OCI-LY3 (cell line): ENCODE measurements around the gene MYO1F.

Experiments used
- H2AFZ ChIP-seq: fragments of 200-600, 300-600 bp; shearing (Covaris generic); 2 replicates; pipeline ENCODE4 v1.6.0; 2014; ENCODE audit warnings: antibody characterized with exemption, low read depth, low read length
- H3K27ac ChIP-seq: fragments of 200-600, 300-600 bp; sonication (generic); 2 replicates; pipeline ENCODE4 v1.5.1; 2014; ENCODE audit warnings: mild to moderate bottlenecking, low read length, moderate library complexity, mixed read lengths
- H3K27me3 ChIP-seq: fragments of 200-600, 300-600 bp; sonication (generic); 2 replicates; pipeline ENCODE4 v1.6.1; 2014; ENCODE audit warnings: low read depth, low read length, mixed read lengths
- H3K36me3 ChIP-seq: fragments of 200-600, 300-600 bp; sonication (generic); replicated peaks from 2 replicates; pipeline ENCODE3; 2014; ENCODE audit warnings: low read depth, low read length, mixed read lengths
- H3K4me1 ChIP-seq: fragments of 300-600, 200-600 bp; sonication (generic); 2 replicates; pipeline ENCODE4 v1.6.1; 2014; ENCODE audit warnings: low read length, mixed read lengths
- H3K4me2 ChIP-seq: fragments of 200-600, 300-600 bp; sonication (generic); 2 replicates; pipeline ENCODE4 v1.6.1; 2014; ENCODE audit warnings: low read length, mixed read lengths
- H3K4me3 ChIP-seq: fragments of 300-600, 200-600 bp; sonication (generic); 2 replicates; pipeline ENCODE4 v1.5.1; 2014; ENCODE audit warnings: antibody characterized with exemption, mild to moderate bottlenecking, low read length, moderate library complexity
- H3K79me2 ChIP-seq: fragments of 300-600, 200-600 bp; shearing (Covaris generic); 2 replicates; pipeline ENCODE4 v1.6.1; 2014; ENCODE audit warnings: mild to moderate bottlenecking, low read length, mixed read lengths
- H3K9ac ChIP-seq: fragments of 300-600, 200-600 bp; shearing (Covaris generic); 2 replicates; pipeline ENCODE4 v1.6.0; 2014; ENCODE audit warnings: mild to moderate bottlenecking, low read length, moderate library complexity
- H3K9me3 ChIP-seq: fragments of 200-600, 300-600 bp; shearing (Covaris generic); 2 replicates; pipeline ENCODE4 v1.6.1; 2014; ENCODE audit warnings: low read length, mixed read lengths; ENCODE audit not compliant: insufficient read depth
- H4K20me1 ChIP-seq: fragments of 200-600, 300-600 bp; sonication (generic); 2 replicates; pipeline ENCODE4 v1.6.1; 2016; ENCODE audit warnings: low read length, mixed read lengths; ENCODE audit not compliant: insufficient read depth
- CTCF ChIP-seq: fragments of 200-600, 300-600 bp; sonication (generic); IDR thresholded peaks from 2 replicates; pipeline ENCODE4 v1.5.1; 2014; ENCODE audit warnings: antibody characterized with exemption, low read length, low read depth
- EZH2phosphoT487 ChIP-seq: fragments of 200-600 bp; shearing (Covaris generic); IDR thresholded peaks from 2 replicates; pipeline ENCODE4 v1.6.1; 2018; ENCODE audit warnings: antibody characterized with exemption, mixed run types, low read depth

MYO1F gene

GRCh38 chr19:8510589-8511115 lies 66.6 kb downstream of the MYO1F start:
- H4K20me1 ChIP-seq, result no peaks in the 10 kb centered on the region
- peaks cover 16% of the 10 kb centered on the region; the same call in 1 of the 2 replicates for H3K4me1 ChIP-seq
- no peak overlapping the region for H2AFZ ChIP-seq
- H3K4me3 ChIP-seq, result no peak overlapping the region
- peaks cover 11% of the 10 kb centered on the region for H3K79me2 ChIP-seq
- peaks cover 12% of the 10 kb centered on the region for H3K36me3 ChIP-seq
- H3K27me3 ChIP-seq, result no peaks in the 10 kb centered on the region
- H3K27ac ChIP-seq, result no peak overlapping the region
- no peak for TF ChIP-seq EZH2phosphoT487
- no peak for TF ChIP-seq CTCF
- no peaks in the 10 kb centered on the region for H3K9me3 ChIP-seq
- no peak overlapping the region for H3K4me2 ChIP-seq
- no peak overlapping the region for H3K9ac ChIP-seq

- H3K4me1 ChIP-seq, result peaks cover 13% of the 10 kb centered on the region; the same call in 1 of the 2 replicates
- H4K20me1 ChIP-seq, result no peaks in the 10 kb centered on the region
- H3K9ac ChIP-seq, result peak overlapping the region; percentile 71
Measured at GRCh38 chr19:8506402-8506957, 70.8 kb downstream of the MYO1F start.

GRCh38 chr19:8505680-8506401 lies 71.4 kb downstream of the MYO1F start:
- Histone ChIP-seq H3K36me3 (no peaks in the 10 kb centered on the region), H3K27me3 (no peaks in the 10 kb centered on the region), H3K9me3 (no peaks in the 10 kb centered on the region), H3K79me2 (no peaks in the 10 kb centered on the region), H3K9ac (peak overlapping the region; percentile 71), H2AFZ (peak overlapping the region; percentile 92), H3K4me3 (peak overlapping the region; percentile 84), H4K20me1 (no peaks in the 10 kb centered on the region), H3K27ac (peak overlapping the region; percentile 43), H3K4me2 (peak overlapping the region; percentile 89), H3K4me1 (peaks cover 13% of the 10 kb centered on the region; the same call in 1 of the 2 replicates)
- peak; percentile 95 for TF ChIP-seq CTCF
- TF ChIP-seq EZH2phosphoT487, result no peak

More at GRCh38 chr19:8506402-8506957, 70.8 kb downstream of the MYO1F start:
- H2AFZ ChIP-seq, result peak overlapping the region; percentile 92
- peaks cover 6% of the 10 kb centered on the region for H3K36me3 ChIP-seq
- H3K9me3 ChIP-seq, result no peaks in the 10 kb centered on the region
- peak overlapping the region; percentile 84 for H3K4me3 ChIP-seq
- no peak for TF ChIP-seq EZH2phosphoT487
- 0 out of 2 replicates have a peak overlapping the region, but pooled peaks have one; percentile 43 for H3K27ac ChIP-seq
- peak overlapping the region; percentile 89 for H3K4me2 ChIP-seq
- H3K79me2 ChIP-seq, result no peaks in the 10 kb centered on the region
- no peaks in the 10 kb centered on the region for H3K27me3 ChIP-seq

- no peaks in the 10 kb centered on the region for H3K27me3 ChIP-seq
- no peak overlapping the region for H2AFZ ChIP-seq
- no peak overlapping the region for H3K27ac ChIP-seq
- no peak for TF ChIP-seq EZH2phosphoT487
- TF ChIP-seq CTCF, result no peak
- H4K20me1 ChIP-seq, result no peaks in the 10 kb centered on the region
- H3K9me3 ChIP-seq, result no peaks in the 10 kb centered on the region
- no peak overlapping the region for H3K9ac ChIP-seq
- no peak overlapping the region for H3K4me2 ChIP-seq
- no peaks in the 10 kb centered on the region for H3K36me3 ChIP-seq
- H3K79me2 ChIP-seq, result no peaks in the 10 kb centered on the region
- peaks cover 13% of the 10 kb centered on the region; the same call in 1 of the 2 replicates for H3K4me1 ChIP-seq
- no peak overlapping the region for H3K4me3 ChIP-seq
Measured at GRCh38 chr19:8504919-8505318, 72.3 kb downstream of the MYO1F start.
